HepG2 (cell line): ENCODE measurements around the gene JPH4. TPM values are rescaled to one million over a fixed set of nuclear protein-coding genes. Genes with fewer than 3 reads are reported as not detected.

Experiments used
- ATAC-seq: fragments of 200-7000 bp; cut with Tn5 transposase; 3 replicates; pipeline ENCODE4 v1.9.1; 2020; ENCODE audit warnings: mild to moderate bottlenecking, moderate library complexity
- BruUV-seq: library from RNA; stranded (reverse); fragments of 400-500 nt; replicated peaks from 2 replicates; lab custom pipeline; 2021; lab: Mats Ljungman, UMichigan
- CTCF ChIA-PET: fragments of 300-600 bp; formaldehyde crosslinking; extraction: SDS; loops from one replicate; lab custom pipeline; 2021; ENCODE audit warnings: low total read pairs, inconsistent platforms, low intra/inter-chr PET ratio; lab: Yijun Ruan, JAX
- POLR2A ChIA-PET: fragments of 350-600 bp; sonication (Branson Sonifier 250); formaldehyde crosslinking; loops from one replicate; lab custom pipeline; 2020; ENCODE audit warnings: antibody characterized with exemption, inconsistent platforms; lab: Yijun Ruan, JAX
- DNase-seq: peaks from one replicate; pipeline ENCODE4 v3.0.0-alpha.2; 2015; ENCODE audit warnings: low spot score
- FAIRE-seq: peaks from 3 replicates; lab custom pipeline; 2011; peaks lifted over from hg19 to GRCh38; lab: Jason Lieb, UNC
- H2AFZ ChIP-seq: one replicate; pipeline ENCODE4 v1.6.1; 2011; ENCODE audit warnings: low read length, inconsistent platforms
- H3K27ac ChIP-seq: fragments of 300-600 bp; 3 replicates; pipeline ENCODE4 v1.8.0; 2011; ENCODE audit warnings: mixed run types, mild to moderate bottlenecking, mixed read lengths, low read length, inconsistent platforms; ENCODE audit not compliant: insufficient read depth; ENCODE audit errors: extremely low read length
- H3K27me3 ChIP-seq, 2 experiments: fragments of 200-600 bp in 1 of 2; 2 replicates in 1 of 2; 3 replicates in 1 of 2; pipeline versions ENCODE4 v1.6.0 to v1.8.0; 2011; ENCODE audit warnings: low read length in 2 of 2, mild to moderate bottlenecking in 2 of 2, moderate library complexity in 2 of 2, inconsistent platforms in 1 of 2; ENCODE audit not compliant: insufficient read depth in 2 of 2, control insufficient read depth in 1 of 2
- H3K36me3 ChIP-seq, 2 experiments: fragments of 200-600 bp in 1 of 2; replicated peaks in 1 of 2; 2 replicates in 1 of 2; 3 replicates in 1 of 2; pipeline versions ENCODE4 v1.5.1 to v1.8.0; 2011; ENCODE audit warnings: low read length in 2 of 2, inconsistent platforms in 1 of 2; ENCODE audit not compliant: insufficient read depth in 2 of 2, control insufficient read depth in 1 of 2
- H3K4me1 ChIP-seq: 2 replicates; pipeline ENCODE4 v1.5.1; 2012; ENCODE audit warnings: low read length, inconsistent platforms; ENCODE audit not compliant: insufficient read depth
- H3K4me2 ChIP-seq: 2 replicates; pipeline ENCODE4 v1.6.0; 2011; ENCODE audit warnings: low read depth, low read length, inconsistent platforms
- H3K4me3 ChIP-seq, 3 experiments: fragments of 200-600 bp in 1 of 3; sonication (generic), shearing (Covaris generic) in 1 of 3; replicated peaks in 1 of 3; 2 replicates each; pipeline ENCODE4 v1.5.1; 2011 to 2016; ENCODE audit warnings: low read length in 3 of 3, inconsistent platforms in 2 of 3, low read depth in 2 of 3, mild to moderate bottlenecking in 2 of 3, control low read depth in 1 of 3, mixed read lengths in 1 of 3; ENCODE audit not compliant: insufficient read depth in 1 of 3
- H3K79me2 ChIP-seq: one replicate; pipeline ENCODE4 v1.6.1; 2011; ENCODE audit warnings: low read length, inconsistent platforms; ENCODE audit not compliant: insufficient read depth
- H3K9ac ChIP-seq: 2 replicates; pipeline ENCODE4 v1.6.0; 2011; ENCODE audit warnings: mild to moderate bottlenecking, low read depth, low read length, inconsistent platforms; ENCODE audit not compliant: insufficient read depth
- H3K9me3 ChIP-seq: 2 replicates; pipeline ENCODE4 v1.5.1; 2012; ENCODE audit warnings: mild to moderate bottlenecking, low read length
- H4K20me1 ChIP-seq: 2 replicates; pipeline ENCODE4 v1.6.0; 2011; ENCODE audit warnings: inconsistent platforms, mild to moderate bottlenecking, low read length, moderate library complexity; ENCODE audit not compliant: insufficient read depth
- CBX1 ChIP-seq: IDR thresholded peaks from one replicate; pipeline ENCODE4 v1.6.1; 2016; ENCODE audit warnings: antibody characterized with exemption, low read depth
- GATAD1 ChIP-seq: IDR thresholded peaks from 2 replicates; pipeline ENCODE4 v1.6.1; 2016; ENCODE audit warnings: missing genetic modification reagents, missing compliant biosample characterization
- KAT8 ChIP-seq: IDR thresholded peaks from 2 replicates; pipeline ENCODE4 v1.6.1; 2016; ENCODE audit warnings: missing genetic modification reagents, missing compliant biosample characterization
- KIAA2018 ChIP-seq: sonication (generic); formaldehyde crosslinking; IDR thresholded peaks from 2 replicates; pipeline ENCODE4 v1.5.0; 2020; ENCODE audit warnings: mild to moderate bottlenecking, missing genetic modification reagents, borderline replicate concordance
- MXD4 ChIP-seq: IDR thresholded peaks from 2 replicates; pipeline ENCODE4 v1.6.1; 2016; ENCODE audit warnings: mild to moderate bottlenecking, missing biosample characterization, missing genetic modification reagents
- NFE2 ChIP-seq: sonication (generic); formaldehyde crosslinking; IDR thresholded peaks from 2 replicates; pipeline ENCODE4 v1.4.0; 2020; ENCODE audit warnings: missing genetic modification reagents
- POLR2A ChIP-seq, 2 experiments: IDR thresholded peaks; 2 replicates each; pipeline ENCODE4 v1.6.1; 2011; ENCODE audit warnings: low read depth in 2 of 2, low read length in 2 of 2, mild to moderate bottlenecking in 1 of 2, moderate library complexity in 1 of 2; ENCODE audit not compliant: insufficient read depth in 1 of 2
- RBM22 ChIP-seq: fragments of 200-400 bp; formaldehyde crosslinking; optimal IDR thresholded peaks from 2 replicates; pipeline ENCODE3; 2017; ENCODE audit warnings: mild to moderate bottlenecking, low read length, moderate library complexity
- ZNF224 ChIP-seq: sonication (generic); formaldehyde crosslinking; IDR thresholded peaks from 2 replicates; pipeline ENCODE4 v1.5.0; 2020; ENCODE audit warnings: mild to moderate bottlenecking, missing genetic modification reagents
- ZNF343 ChIP-seq: sonication (generic); formaldehyde crosslinking; IDR thresholded peaks from 2 replicates; pipeline ENCODE4 v1.4.0; 2020; ENCODE audit warnings: mild to moderate bottlenecking, missing genetic modification reagents
- ZNF558 ChIP-seq: sonication (generic); formaldehyde crosslinking; IDR thresholded peaks from 2 replicates; pipeline ENCODE4 v1.9.0; 2022; ENCODE audit warnings: mild to moderate bottlenecking, missing genetic modification reagents, borderline replicate concordance
- WGBS: methylation state at CpG from one replicate; pipeline ENCODE4 v1.1.6; 2017; ENCODE audit warnings: low lambda C conversion rate; 5-methylcytosine and 5-hydroxymethylcytosine counted together
- in situ Hi-C: cut with HindIII; loops from 2 replicates; pipeline ENCODE4 v1.10.0; 2017; ENCODE audit warnings: low pct_unique_long_range_greater_than_20kb; ENCODE audit not compliant: extremely low pct_ligation_motif_present
- intact Hi-C: fragments of 100-400 bp; cut with micrococcal nuclease; formaldehyde crosslinking; loops from one replicate; pipeline ENCODE4 v1.10.0; 2022; ENCODE audit not compliant: unreplicated experiment
- polyA plus RNA-seq, 8 experiments: library from polyadenylated mRNA; depleted of rRNA in 3 of 8; stranded (reverse) in 7 of 8; unstranded in 1 of 8; fragments of >200 nt; fragmentation: Illumina TruSeq in 4 of 8; extraction: Trizol in 4 of 8; gene quantifications; 2 replicates each; pipeline versions ENCODE4 v1.2.1 to v1.2.3, GENCODE V29; 2011 to 2016; ENCODE audit warnings: low read depth in 4 of 8, missing spikeins in 1 of 8, mixed read lengths in 1 of 8; ENCODE audit not compliant: insufficient read depth in 1 of 8
- total RNA-seq, 5 experiments: library from RNA; depleted of rRNA; stranded (reverse); fragments of >200 nt; fragmentation: Illumina TruSeq; extraction: Trizol; gene quantifications; 2 replicates each; pipeline ENCODE4 v1.2.3, GENCODE V29; 2016; ENCODE audit warnings: low read depth in 1 of 5
- TF ChIP-seq, protein P1 (sequence below): sonication (generic); formaldehyde crosslinking; IDR thresholded peaks from 2 replicates; pipeline ENCODE4 v1.8.1; 2023; ENCODE audit warnings: mild to moderate bottlenecking, moderate library complexity, missing genetic modification reagents
- TF ChIP-seq, protein P2 (sequence below): IDR thresholded peaks from 2 replicates; pipeline ENCODE4 v1.6.1; 2016; ENCODE audit warnings: control low read depth
- TF ChIP-seq, protein P3 (sequence below): sonication (generic); formaldehyde crosslinking; IDR thresholded peaks from 2 replicates; pipeline ENCODE4 v1.8.1; 2023; ENCODE audit warnings: mild to moderate bottlenecking, missing genetic modification reagents

The JPH4 gene
- total and polyA plus RNA-seq, 2 of the 13 experiments (the other 11 are each of a cell fraction or from before 2014, with no cell fraction given) = 0.08 to 0.22 TPM

GRCh38 chr14:23622990-23623389 is 44.4 kb upstream of the JPH4 start:
- Histone ChIP-seq H3K9me3 (peaks cover 33% of the 10 kb centered on the region), H3K4me2 (no peak overlapping the region), H3K27me3 (no peaks in the 10 kb centered on the region), H3K36me3 (no peaks in the 10 kb centered on the region), H3K27ac (no peak overlapping the region), H3K4me3 (no peak overlapping the region), H2AFZ (no peak overlapping the region), H3K4me1 (peaks cover 33% of the 10 kb centered on the region), H3K9ac (no peak overlapping the region), H4K20me1 (no peaks in the 10 kb centered on the region), H3K79me2 (no peaks in the 10 kb centered on the region)
- CTCF ChIA-PET = interaction anchor here (3.4 to 4.0 kb wide), 2 partner anchors 10 to 34 kb away, joined by 14 to 15 read pairs; no protein-coding TSS in a partner anchor
- intact Hi-C loops (no loop called here), in situ Hi-C loops (no loop called here)
- POLR2A ChIA-PET = interaction anchor here (1.8 to 5.4 kb wide), 4 partner anchors 9 to 15 kb away, joined by 6 to 70 read pairs (median 50); partner anchors contain the start of gene DHRS2
- FAIRE-seq (no peak), DNase-seq (no peak), ATAC-seq (no peak)
- 74% methylated on average over 4 of the region's 4 CpGs for WGBS
- no TSS peak for BruUV-seq
- TF ChIP-seq RBM22 (no peak), KIAA2018 (CRISPR knock-in tag) (0 out of 2 replicates have a peak, but pooled peaks have one; percentile 14), ZNF558 (CRISPR knock-in tag) (no peak), ZNF224 (CRISPR knock-in tag) (no peak), KAT8 (no peak), GATAD1 (no peak), CBX1 (no peak), POLR2A (IDR thresholded peaks at IDR 0.05; ENCODE audit: insufficient read depth in 1 of 2, low read depth in 2 of 2, low read length in 2 of 2) (no peak), MXD4 (no peak), ZNF343 (CRISPR knock-in tag) (no peak), NFE2 (CRISPR knock-in tag) (no peak)
- TF ChIP-seq, protein P1, sequence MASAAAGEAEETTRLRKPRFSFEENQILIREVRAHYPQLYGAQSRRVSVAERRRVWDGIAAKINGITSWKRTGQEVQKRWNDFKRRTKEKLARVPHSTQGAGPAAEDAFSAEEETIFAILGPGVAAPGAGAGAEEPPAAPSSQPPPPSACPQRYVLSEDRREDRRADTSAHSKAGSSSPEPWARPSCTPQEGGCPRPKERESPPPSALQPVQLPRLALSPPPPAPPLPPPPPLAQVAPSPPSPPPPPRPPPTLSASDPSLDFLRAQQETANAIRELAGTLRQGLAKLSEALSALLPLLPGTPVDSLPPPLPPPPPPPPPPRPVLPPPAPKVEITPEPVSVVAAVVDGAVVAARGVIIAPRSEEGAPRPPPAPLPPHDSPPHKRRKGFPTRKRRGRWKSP = no peak
- TF ChIP-seq, protein P2, sequence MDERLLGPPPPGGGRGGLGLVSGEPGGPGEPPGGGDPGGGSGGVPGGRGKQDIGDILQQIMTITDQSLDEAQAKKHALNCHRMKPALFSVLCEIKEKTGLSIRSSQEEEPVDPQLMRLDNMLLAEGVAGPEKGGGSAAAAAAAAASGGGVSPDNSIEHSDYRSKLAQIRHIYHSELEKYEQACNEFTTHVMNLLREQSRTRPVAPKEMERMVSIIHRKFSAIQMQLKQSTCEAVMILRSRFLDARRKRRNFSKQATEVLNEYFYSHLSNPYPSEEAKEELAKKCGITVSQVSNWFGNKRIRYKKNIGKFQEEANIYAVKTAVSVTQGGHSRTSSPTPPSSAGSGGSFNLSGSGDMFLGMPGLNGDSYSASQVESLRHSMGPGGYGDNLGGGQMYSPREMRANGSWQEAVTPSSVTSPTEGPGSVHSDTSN (CRISPR knock-in tag) = no peak
- TF ChIP-seq, protein P3, sequence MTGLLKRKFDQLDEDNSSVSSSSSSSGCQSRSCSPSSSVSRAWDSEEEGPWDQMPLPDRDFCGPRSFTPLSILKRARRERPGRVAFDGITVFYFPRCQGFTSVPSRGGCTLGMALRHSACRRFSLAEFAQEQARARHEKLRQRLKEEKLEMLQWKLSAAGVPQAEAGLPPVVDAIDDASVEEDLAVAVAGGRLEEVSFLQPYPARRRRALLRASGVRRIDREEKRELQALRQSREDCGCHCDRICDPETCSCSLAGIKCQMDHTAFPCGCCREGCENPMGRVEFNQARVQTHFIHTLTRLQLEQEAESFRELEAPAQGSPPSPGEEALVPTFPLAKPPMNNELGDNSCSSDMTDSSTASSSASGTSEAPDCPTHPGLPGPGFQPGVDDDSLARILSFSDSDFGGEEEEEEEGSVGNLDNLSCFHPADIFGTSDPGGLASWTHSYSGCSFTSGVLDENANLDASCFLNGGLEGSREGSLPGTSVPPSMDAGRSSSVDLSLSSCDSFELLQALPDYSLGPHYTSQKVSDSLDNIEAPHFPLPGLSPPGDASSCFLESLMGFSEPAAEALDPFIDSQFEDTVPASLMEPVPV (CRISPR knock-in tag) = no peak
